Left forelimb (tissue), 1 donor: ENCODE results near the gene IREB2.

ENCODE experiments used
- DNase-seq: peaks from one replicate; pipeline ENCODE4 v3.0.0-alpha.2; 2018; ENCODE audit warnings: low spot score

The IREB2 gene

GRCh38 chr15:78437107-78437761, 782 bp upstream of the IREB2 start:
- no peak for DNase-seq

GRCh38 chr15:78438619-78439285, 736 bp downstream of the IREB2 start:
- DNase-seq, result no peak

- no peak for DNase-seq
These were observed 2.7 kb downstream of the IREB2 start for GRCh38 chr15:78440375-78441373.

GRCh38 chr15:78444255-78444654, 6.2 kb downstream of the IREB2 start:
- no peak for DNase-seq

- no peak for DNase-seq
These were observed 7.9 kb downstream of the IREB2 start for GRCh38 chr15:78445875-78446274.

- DNase-seq, result no peak
These were observed 8.5 kb downstream of the IREB2 start for GRCh38 chr15:78446551-78446950.

GRCh38 chr15:78448441-78449219, 10.6 kb downstream of the IREB2 start:
- DNase-seq, result no peak

- no peak for DNase-seq
These were observed 11.4 kb downstream of the IREB2 start for GRCh38 chr15:78449220-78449999.

GRCh38 chr15:78450285-78450858, 12.4 kb downstream of the IREB2 start:
- no peak for DNase-seq

GRCh38 chr15:78452485-78452884, 14.5 kb downstream of the IREB2 start:
- no peak for DNase-seq

- DNase-seq, result no peak
These were observed 15.4 kb downstream of the IREB2 start for GRCh38 chr15:78453447-78453846.

GRCh38 chr15:78454992-78455391, 17.0 kb downstream of the IREB2 start:
- no peak for DNase-seq

GRCh38 chr15:78455749-78456148, 17.7 kb downstream of the IREB2 start:
- no peak for DNase-seq

GRCh38 chr15:78456426-78456825, 18.4 kb downstream of the IREB2 start:
- DNase-seq, result no peak

- DNase-seq, result no peak
These were observed 19.1 kb downstream of the IREB2 start for GRCh38 chr15:78457101-78457500.

- no peak for DNase-seq
These were observed 22.7 kb downstream of the IREB2 start for GRCh38 chr15:78460737-78461136.

- no peak for DNase-seq
These were observed 23.3 kb downstream of the IREB2 start for GRCh38 chr15:78461171-78461888.

GRCh38 chr15:78469031-78469430, 31.0 kb downstream of the IREB2 start:
- DNase-seq, result no peak

GRCh38 chr15:78477295-78477694, 39.3 kb downstream of the IREB2 start:
- no peak for DNase-seq

- no peak for DNase-seq
These were observed 41.6 kb downstream of the IREB2 start for GRCh38 chr15:78479650-78480049.
